GM18507 (cell line): Measurements from ENCODE around the gene TGFA.
A peak's percentile ranks its signal among the peaks of the same experiment; 100 is the strongest.

Source experiments
- DNase-seq: peaks from one replicate; pipeline ENCODE4 v3.0.0; 2011; ENCODE audit warnings: low read depth; ENCODE audit not compliant: insufficient read length; ENCODE audit errors: extremely low spot score
- FAIRE-seq: peaks from 2 replicates; lab custom pipeline; 2011; peaks lifted over from hg19 to GRCh38; lab: Jason Lieb, UNC

Gene TGFA

DNA sequence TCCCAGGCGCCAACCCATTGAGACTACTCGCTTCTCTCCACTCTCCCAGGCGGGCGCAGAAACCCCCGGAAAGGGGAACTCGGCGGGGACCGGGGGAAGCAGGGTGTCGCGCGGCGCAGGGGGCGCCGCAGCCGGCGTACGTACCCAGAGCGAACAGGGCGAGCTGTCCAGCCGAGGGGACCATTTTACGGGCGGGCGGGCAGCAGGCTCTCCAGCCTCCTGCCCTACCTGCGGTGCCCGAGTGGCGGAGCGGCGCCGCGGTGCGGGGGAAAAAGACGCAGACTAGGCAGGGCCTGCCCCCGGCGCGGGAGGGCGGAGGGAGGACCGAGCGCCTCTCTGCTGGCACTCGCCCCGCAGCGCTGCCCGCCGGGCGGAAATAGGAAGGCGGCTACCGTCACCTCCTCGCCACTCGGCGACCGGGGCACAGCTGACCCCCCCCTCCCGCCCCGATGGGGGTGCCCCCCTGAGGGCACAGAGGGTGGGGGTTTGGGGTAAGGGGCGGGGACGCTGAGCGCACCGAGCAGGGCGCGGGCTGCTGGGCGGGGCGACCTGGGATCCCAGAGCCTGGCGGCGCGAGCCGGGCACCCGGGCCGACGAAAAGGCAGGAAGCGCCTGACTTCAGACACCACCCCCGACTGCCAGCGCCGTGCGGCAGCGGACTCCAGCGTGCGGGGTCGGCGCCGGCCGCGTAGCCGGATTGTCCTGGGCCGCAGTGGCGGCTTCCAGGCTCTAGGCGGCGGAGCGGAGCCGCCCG lies at the start of gene TGFA:
Gene TGFA (minus strand): TSS at position 243 of the 754 bp plus-strand sequence. CDS start 59 bp downstream, at position 184.
- FAIRE-seq (no peak), DNase-seq (peak; percentile 26)

DNA sequence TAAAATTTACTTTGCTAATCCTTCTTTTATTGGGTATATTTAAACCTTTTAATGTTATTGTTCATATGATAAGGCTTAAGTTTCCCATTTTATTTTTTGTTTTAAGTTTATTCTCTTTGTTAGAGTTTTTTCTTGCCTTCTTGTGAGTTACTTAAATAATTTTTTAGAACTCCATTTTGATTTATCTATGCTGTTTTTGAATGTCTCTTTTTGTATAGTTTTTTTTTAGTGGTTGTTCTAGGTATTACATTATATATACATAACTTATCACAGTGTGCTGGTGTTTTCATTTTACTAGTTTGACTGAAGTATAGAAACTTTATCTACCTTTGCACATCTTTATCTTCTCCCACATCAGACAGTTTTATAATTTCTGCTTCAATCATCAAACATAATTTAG lies 49.4 kb upstream of the TGFA start:
- DNase-seq = no peak
- FAIRE-seq = no peak

DNA sequence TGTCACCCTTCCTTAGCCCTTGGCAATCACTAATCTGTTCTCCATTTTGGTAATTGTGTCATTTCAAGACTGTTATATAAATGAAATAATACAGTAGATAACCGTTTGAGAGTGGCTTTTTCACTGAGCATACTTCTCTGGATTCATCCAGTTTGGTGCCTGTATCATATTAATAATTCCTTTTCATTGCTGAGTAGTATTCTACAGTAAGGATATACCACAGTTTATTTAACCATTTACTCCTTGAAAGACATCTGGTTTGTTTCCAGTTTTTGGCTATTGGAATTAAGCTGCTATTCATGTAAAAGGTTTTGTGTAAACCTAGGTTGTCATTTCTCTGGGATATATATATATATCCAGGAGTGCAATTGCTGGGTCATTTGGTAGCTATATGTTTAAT lies 44.6 kb upstream of the TGFA start:
- FAIRE-seq = no peak
- no peak for DNase-seq

GRCh38 chr2:70596739-70597138 lies 43.1 kb upstream of the TGFA start:
- DNase-seq = no peak
- FAIRE-seq = no peak

DNA sequence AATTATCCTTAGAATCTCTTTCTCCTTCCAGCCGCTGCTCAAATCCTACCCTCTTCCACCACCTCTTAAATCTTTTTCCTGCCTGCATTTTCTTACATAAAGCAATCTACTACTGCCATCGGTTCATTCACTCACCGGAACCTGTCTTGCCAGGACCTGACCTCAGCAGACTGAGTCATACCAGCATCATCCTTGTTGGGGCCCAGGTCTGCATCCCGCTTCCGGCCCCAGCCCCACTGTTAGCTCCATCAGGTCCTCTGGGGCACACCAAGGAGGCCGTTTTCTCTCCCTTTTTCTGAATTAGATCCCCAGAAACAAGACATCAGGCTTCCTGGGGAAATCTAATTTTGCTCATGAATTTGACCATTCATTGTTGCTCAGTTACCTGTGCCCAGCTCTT lies 42.7 kb upstream of the TGFA start:
- DNase-seq = no peak
- no peak for FAIRE-seq

DNA sequence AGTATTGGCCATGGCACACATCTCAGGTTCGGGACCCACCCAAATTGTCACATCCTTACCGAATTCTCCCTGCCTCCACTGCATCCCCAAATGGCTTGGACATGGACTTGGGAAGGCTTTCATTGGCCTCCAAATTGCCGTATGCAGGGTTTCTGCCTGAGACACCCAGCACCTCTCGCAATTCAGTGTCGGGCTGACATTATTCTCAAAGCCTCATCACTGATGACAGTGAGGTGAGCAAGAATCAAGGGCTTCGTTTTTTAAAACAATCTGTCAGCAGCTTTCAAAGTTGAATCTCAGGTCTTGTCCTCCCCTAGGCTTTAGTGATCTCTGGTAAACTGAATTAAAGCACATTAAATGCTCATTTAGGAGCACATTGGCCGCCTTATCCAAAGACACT lies 29.5 kb upstream of the TGFA start:
- FAIRE-seq (no peak), DNase-seq (no peak)

GRCh38 chr2:70580352-70580751 lies 26.7 kb upstream of the TGFA start:
- DNase-seq = no peak
- FAIRE-seq = no peak

GRCh38 chr2:70574618-70575017 lies 21.0 kb upstream of the TGFA start:
- FAIRE-seq = no peak
- no peak for DNase-seq

DNA sequence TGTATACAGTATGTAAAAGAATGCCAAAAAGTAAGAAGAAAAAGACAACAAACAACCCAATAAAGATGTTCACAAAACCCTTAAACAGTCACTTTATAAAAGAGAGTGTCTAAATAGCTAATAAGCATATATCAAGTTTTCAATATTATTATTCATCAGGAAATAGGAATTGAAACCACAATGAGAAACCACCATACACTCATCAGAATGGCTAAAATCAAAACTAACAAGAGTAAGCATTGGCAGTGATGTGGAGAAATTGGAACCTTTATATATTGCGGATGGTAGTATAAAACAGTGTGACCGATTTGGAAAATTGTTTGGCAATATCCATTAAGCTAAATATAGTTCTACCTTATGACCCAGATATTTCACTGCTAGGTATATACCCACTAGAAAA lies 20.5 kb upstream of the TGFA start:
- FAIRE-seq = no peak
- no peak for DNase-seq

DNA sequence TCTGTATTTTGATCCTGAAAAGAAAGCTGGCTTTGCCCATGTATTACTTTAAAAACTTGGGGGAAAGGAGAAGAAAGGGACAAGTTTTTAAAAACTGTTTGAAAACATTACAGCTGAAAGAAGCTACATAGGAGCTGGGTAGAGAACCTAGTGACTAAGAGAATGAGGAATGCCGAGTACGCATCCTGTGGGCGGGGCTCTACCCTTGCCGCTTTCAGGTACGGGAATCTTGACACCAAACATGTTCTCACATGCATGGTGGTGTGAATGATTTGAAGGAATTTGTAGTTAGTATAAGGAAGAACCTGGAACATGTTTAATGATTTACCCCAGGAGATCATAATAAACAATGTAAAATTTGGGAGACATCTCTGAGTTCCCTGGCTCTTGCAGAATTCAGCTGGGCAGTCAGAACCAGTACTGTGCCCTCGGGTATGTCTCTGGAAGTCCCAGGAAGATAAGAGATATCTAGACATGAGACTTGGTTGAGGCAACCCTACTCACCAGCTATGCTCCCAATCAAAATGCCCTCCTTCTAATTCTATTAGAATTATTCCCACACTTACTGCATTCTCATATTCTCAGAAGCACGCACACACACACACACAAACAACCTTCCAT lies 16.5 kb upstream of the TGFA start:
- DNase-seq = no peak
- no peak for FAIRE-seq

DNA sequence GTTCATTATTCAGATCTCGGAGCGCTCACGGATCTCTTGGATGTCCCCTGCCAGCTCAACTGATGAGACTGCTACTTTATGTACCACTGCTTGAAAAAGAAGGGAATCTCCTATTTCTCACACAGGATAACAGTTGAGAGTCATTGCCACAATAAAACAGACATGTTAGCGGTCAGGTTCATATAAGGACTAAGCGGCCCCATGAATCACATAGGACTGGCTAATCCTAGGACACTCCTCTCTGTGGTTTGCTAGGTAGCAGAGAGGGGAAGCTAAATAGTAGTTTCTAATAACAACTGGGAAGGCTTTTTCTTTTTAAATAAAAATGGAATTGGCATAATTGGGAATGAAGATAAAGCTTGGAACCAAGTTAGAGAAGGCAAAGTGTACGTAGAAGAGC lies 15.9 kb upstream of the TGFA start:
- DNase-seq (no peak), FAIRE-seq (no peak)

- DNase-seq = no peak
- FAIRE-seq = no peak
Measured at GRCh38 chr2:70566906-70567305, 13.3 kb upstream of the TGFA start.

DNA sequence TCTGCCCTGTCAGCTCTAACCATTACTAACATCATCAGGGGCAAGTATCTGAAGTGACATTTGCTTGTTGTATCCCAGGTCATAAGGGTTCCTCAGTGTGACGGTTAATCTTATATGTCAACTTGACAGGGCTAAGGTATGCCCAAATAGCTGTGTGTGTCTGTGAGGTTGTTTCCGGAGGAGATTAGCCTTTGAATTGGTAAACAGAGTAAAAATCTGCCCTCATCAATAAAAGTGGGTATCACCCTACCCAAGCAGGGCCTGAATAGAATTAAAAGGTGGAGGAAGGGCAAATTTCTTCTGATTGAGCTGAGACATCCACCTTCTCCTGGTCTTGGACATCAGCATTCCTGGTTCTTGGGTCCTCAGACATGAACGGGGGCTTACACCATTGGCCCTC lies 12.8 kb upstream of the TGFA start:
- no peak for FAIRE-seq
- DNase-seq = no peak

DNA sequence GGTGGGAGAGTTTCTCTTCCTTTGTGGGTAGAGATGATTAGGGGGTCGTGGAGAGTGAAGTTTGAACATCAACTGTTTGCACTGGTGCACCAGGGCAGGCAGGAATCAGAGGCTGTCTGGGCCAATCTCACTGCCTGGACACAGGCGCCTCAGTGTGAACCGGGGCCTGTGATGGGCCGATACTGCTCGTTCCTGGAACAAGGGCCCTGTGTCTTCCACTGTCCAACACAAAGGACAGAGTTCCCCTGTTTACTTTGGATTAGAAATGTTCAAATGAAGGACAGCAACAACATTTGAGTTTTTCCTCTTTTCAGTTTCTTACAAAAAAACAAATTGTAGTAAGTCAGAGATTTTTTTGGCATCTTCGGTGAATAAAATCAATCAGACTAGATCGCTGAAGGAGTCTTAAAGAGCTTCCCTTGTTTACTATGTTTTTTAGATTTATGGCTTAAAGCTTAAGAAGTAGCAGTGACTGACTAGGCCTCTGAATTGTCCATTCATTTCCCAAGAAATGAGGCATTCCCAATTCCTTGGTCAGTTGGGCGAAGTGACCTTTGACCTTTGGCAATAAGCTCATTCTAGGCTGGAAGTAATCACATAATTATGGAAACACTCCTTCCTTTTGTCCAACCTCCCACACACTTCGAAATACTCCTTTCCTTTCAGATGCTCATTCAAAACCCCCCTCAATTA lies 11.6 kb upstream of the TGFA start:
- FAIRE-seq (no peak), DNase-seq (no peak)

DNA sequence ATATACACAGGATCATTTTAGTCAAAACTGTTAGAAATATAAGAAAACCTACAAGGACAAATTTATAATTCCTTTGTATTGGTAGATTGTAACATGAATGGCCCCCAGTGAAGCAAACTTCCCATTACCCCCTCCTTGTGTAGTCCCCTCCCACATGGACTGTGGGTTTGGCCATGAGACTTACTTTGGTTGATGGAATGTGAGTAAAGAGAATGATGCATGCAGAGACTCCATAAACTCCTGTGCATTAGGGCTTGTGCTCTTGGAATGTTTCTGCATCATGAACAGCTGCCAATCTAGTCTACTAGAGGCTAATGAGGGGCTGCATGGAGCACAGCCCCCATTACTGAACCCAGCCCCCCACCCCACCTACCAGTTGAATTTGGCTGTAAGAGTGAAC lies 8.3 kb upstream of the TGFA start:
- FAIRE-seq = no peak
- DNase-seq = no peak

- DNase-seq (no peak), FAIRE-seq (no peak)
Measured at GRCh38 chr2:70560442-70560841, 6.8 kb upstream of the TGFA start.

DNA sequence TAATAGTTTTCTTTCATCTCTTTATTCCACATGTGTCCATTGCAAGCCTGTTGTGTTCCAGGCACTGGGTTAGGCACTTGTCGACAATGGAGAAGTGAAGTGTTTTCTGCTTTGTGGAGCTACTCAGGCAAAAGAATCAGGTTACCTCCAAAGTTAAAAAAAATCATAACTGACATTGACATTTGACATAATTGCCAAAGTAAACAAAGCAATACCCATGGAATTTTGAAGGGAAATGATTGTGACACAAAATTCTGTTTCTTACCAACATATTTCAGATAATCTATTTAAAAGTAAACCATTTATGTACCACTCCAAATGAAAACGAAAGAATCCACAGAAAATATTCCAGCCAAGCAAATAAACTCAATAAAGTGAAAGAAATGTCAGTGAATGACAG lies 6.4 kb upstream of the TGFA start:
- FAIRE-seq (no peak), DNase-seq (no peak)

DNA sequence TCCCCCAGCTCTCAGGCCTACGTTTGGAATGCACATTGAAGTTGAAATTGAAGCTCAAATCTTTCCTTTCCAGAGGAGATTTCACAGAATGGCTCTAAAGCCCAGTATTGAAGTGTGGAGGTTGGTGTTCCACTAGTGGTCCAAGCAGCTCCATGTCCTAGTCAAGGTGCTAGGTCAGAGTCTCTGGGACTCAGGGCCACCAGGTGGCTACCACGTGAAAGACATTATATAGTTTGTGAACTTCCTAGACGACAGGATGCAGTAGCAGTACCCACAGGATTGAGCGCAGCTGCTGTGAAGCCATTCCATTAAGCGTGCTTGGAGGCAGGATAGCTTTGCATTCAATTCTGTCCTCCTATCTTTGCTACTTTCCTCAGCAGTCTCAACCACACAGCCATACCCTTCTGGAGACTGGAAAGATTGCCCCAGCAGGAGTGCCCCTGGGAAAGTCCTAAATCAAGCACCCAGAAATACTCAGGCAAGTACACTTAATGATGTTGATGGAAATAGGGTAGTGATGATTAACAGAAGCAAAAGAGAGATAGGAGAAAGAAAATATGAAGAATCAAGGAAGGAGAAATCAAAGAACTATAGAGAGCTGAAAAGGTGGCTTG lies 4.7 kb upstream of the TGFA start:
- no peak for FAIRE-seq
- DNase-seq = no peak

DNA sequence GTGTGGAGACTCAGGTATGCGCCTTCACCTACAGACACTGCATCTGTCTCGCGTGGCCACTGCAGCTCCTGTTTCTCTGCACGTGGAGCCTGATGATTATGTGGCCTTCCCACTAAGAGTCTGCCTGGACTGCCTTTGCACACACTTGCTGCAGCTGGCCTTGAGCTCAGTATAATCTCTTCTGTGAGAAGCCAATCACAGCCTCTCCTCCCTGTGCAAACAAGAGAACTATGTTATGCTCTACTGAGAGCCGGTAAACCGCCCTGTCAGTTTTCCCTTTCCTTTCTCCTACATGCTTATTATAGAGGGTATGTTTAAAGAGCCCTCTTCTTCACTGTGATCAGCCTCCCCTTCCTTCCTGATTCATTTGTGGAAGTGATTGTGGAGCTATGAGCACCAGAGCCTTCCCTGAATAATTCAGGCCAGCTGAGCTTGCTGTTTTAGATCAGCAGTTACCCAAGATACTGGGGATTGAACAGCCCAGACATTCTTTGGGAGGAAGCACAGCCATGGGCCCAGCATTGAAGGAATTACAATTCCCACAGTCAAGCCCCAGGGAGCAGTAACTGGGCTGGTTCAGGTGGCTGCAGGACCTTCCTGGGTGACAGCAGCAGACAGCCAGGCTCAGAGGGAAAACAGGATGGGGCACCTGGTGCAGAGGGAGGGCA lies 3.7 kb upstream of the TGFA start:
- no peak for FAIRE-seq

GRCh38 chr2:70556608-70557007 lies 3.0 kb upstream of the TGFA start:
- DNase-seq = no peak
- no peak for FAIRE-seq

More for the DNA sequence above, 3.7 kb upstream of the TGFA start:
- no peak for DNase-seq
